ENCODE data around the gene ZIK1.
A peak's percentile ranks its signal among the peaks of the same experiment; 100 is the strongest.

ZIK1 gene

DNA sequence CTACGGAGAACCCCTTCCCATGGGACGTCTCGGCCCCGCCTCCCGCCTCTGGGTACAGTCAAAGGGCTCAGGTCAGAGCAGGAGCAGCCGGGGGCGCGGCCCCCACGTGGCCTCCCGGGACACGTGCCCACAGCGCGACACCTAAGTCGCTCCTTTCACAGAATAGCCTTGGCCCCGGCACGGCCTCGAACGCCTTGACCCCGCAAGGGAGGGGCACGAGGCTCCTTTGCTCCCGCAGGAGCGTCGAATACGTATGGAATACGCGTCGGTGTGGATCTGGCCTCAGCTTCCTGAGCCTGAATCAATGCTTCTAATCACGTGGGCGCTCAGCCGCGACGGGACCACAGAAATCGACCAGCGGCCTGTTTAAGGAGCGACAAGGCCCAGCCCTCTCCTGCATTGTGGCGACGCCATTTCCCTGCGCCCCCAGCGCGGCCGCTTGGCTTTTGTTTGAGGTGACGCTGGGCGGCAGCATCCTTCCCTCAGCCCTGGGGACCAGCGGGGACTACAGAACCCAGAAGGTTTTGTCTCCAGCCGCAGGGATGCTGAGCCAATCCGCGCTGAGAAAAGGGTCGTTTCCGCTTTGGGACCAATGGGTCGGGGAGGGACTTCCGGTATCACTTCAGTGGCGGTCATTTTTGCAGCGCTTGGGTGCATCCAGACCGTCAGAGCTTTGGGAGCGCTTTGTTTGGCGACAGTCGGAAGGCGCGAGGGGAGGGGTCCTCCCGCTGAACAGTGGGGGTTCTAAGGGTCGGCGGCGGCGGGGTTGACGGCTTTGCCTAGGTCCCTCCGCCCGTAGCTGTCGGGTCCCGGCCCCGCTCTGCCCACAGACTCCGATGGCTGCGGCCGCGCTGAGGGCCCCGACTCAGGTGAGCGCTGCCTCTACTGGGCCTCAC lies at the start of gene ZIK1:
ZIK1 (plus strand) TSS at position 625 of the 896 bp plus-strand sequence; CDS start at position 837, 212 bp downstream.
- H3K9me3 ChIP-seq = no peaks in the 10 kb centered on the region
- in situ Hi-C loops (cut with MboI; ENCODE audit: low sequenced_read_pairs) = no loop called here
- H3K4me1 ChIP-seq = no peaks in the 10 kb centered on the region; the same call in 1 of the 2 replicates
- no peak for DNase-seq (ENCODE audit: low spot score in 2 of 2)
- no peak within 1 kb of the TSS for H3K4me3 ChIP-seq
- no peaks in the 10 kb centered on the region for H3K36me3 ChIP-seq (replicated peaks)
- H3K27me3 ChIP-seq (ENCODE audit: low read depth) = no peaks in the 10 kb centered on the region

DNA sequence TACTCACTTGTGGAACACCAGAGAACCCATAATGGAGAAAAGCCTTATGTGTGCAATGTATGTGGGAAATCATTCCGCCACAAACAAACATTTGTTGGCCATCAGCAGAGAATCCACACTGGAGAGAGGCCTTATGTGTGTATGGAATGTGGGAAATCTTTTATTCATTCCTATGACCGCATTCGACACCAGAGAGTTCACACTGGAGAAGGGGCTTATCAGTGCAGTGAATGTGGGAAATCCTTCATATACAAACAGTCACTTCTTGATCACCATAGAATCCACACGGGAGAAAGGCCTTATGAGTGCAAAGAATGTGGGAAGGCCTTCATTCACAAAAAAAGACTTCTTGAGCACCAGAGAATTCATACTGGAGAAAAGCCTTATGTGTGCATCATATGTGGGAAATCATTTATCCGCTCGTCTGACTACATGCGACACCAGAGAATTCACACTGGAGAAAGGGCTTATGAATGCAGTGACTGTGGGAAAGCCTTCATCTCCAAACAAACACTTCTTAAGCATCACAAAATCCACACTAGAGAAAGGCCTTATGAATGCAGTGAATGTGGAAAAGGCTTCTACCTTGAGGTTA lies 45.9 kb upstream of the ZIK1 start:
- DNase-seq (ENCODE audit: low spot score in 2 of 2) = no peak
- Histone ChIP-seq H3K36me3 (replicated peaks) (peaks cover 27% of the 10 kb centered on the region), H3K4me1 (no peaks in the 10 kb centered on the region), H3K9me3 (peaks cover 31% of the 10 kb centered on the region), H3K4me3 (no peak overlapping the region), H3K27me3 (ENCODE audit: low read depth) (no peaks in the 10 kb centered on the region)
- in situ Hi-C loops (cut with MboI; ENCODE audit: low sequenced_read_pairs) = no loop called here

DNA sequence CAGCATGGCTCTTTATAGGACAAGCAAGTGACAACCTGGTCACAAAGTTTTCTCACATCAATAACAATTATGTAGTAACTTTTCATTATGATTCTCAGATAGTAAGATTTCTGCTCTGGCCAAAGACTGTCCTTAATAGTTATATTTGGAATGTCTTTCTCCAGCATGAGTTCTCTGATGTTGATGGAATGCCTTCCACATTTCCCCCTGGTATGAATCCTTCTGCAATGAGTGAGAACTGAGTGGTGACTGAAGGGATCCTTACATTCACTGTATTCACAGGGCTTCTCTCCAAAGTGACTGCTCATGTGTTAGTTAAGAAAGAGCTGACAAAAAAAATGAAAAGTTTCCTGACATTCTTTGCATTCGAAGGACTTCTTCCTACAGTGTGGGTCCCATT lies 37.4 kb upstream of the ZIK1 start:
- Histone ChIP-seq H3K27me3 (ENCODE audit: low read depth) (no peaks in the 10 kb centered on the region), H3K4me1 (no peaks in the 10 kb centered on the region), H3K4me3 (no peak overlapping the region), H3K9me3 (peaks cover 36% of the 10 kb centered on the region), H3K36me3 (replicated peaks) (peaks cover 67% of the 10 kb centered on the region)
- no peak for DNase-seq (ENCODE audit: low spot score in 2 of 2)
- in situ Hi-C loops (cut with MboI; ENCODE audit: low sequenced_read_pairs) = no loop called here

- in situ Hi-C loops (cut with MboI; ENCODE audit: low sequenced_read_pairs) = no loop called here
- no peaks in the 10 kb centered on the region for H3K27me3 ChIP-seq (ENCODE audit: low read depth)
- no peak overlapping the region for H3K4me3 ChIP-seq
- no peak for DNase-seq (ENCODE audit: low spot score in 2 of 2)
- peaks cover 8% of the 10 kb centered on the region for H3K9me3 ChIP-seq
- H3K4me1 ChIP-seq = no peaks in the 10 kb centered on the region
- peaks cover 68% of the 10 kb centered on the region for H3K36me3 ChIP-seq (replicated peaks)
Measured at GRCh38 chr19:57552432-57552831, 31.5 kb upstream of the ZIK1 start.

GRCh38 chr19:57557659-57558058 lies 26.3 kb upstream of the ZIK1 start:
- Histone ChIP-seq H3K36me3 (replicated peaks) (peaks cover 23% of the 10 kb centered on the region), H3K27me3 (ENCODE audit: low read depth) (no peaks in the 10 kb centered on the region), H3K4me1 (no peaks in the 10 kb centered on the region), H3K9me3 (peaks cover 4% of the 10 kb centered on the region; the same call in 1 of the 2 replicates), H3K4me3 (no peak overlapping the region)
- in situ Hi-C loops (cut with MboI; ENCODE audit: low sequenced_read_pairs) = no loop called here
- no peak for DNase-seq (ENCODE audit: low spot score in 2 of 2)

GRCh38 chr19:57558525-57558924 lies 25.4 kb upstream of the ZIK1 start:
- no peak for DNase-seq (ENCODE audit: low spot score in 2 of 2)
- in situ Hi-C loops (cut with MboI; ENCODE audit: low sequenced_read_pairs) = no loop called here
- H3K36me3 ChIP-seq (replicated peaks) = peaks cover 22% of the 10 kb centered on the region

GRCh38 chr19:57559008-57559403 lies 24.9 kb upstream of the ZIK1 start:
- peak in 1 of 2 experiments; percentile 22 for DNase-seq (ENCODE audit: low spot score in 2 of 2)
- H3K4me1 ChIP-seq = no peaks in the 10 kb centered on the region
- peak overlapping the region; percentile 75 for H3K4me3 ChIP-seq
- in situ Hi-C loops (cut with MboI; ENCODE audit: low sequenced_read_pairs) = no loop called here
- peaks cover 18% of the 10 kb centered on the region for H3K36me3 ChIP-seq (replicated peaks)
- H3K9me3 ChIP-seq = peaks cover 10% of the 10 kb centered on the region
- no peaks in the 10 kb centered on the region for H3K27me3 ChIP-seq (ENCODE audit: low read depth)

More at GRCh38 chr19:57558525-57558924, 25.4 kb upstream of the ZIK1 start:
- H3K9me3 ChIP-seq = peaks cover 7% of the 10 kb centered on the region
- no peaks in the 10 kb centered on the region for H3K27me3 ChIP-seq (ENCODE audit: low read depth)
- H3K4me3 ChIP-seq = peak overlapping the region; percentile 75
- H3K4me1 ChIP-seq = no peaks in the 10 kb centered on the region

- Histone ChIP-seq H3K9me3 (peaks cover 10% of the 10 kb centered on the region), H3K4me3 (peak within 1 kb of the TSS; percentile 75), H3K27me3 (ENCODE audit: low read depth) (no peaks in the 10 kb centered on the region), H3K4me1 (no peaks in the 10 kb centered on the region), H3K36me3 (replicated peaks) (peaks cover 13% of the 10 kb centered on the region)
- in situ Hi-C loops (cut with MboI; ENCODE audit: low sequenced_read_pairs) = no loop called here
- peak; percentile 70 to 92 for DNase-seq (ENCODE audit: low spot score in 2 of 2)
Measured at GRCh38 chr19:57559404-57560025, 24.4 kb upstream of the ZIK1 start, which contains the start of gene ZNF550. Gene ZNF550, minus strand, starts transcription at chr19:57559863. Its CDS starts 181 bp downstream, at chr19:57559682.

DNA sequence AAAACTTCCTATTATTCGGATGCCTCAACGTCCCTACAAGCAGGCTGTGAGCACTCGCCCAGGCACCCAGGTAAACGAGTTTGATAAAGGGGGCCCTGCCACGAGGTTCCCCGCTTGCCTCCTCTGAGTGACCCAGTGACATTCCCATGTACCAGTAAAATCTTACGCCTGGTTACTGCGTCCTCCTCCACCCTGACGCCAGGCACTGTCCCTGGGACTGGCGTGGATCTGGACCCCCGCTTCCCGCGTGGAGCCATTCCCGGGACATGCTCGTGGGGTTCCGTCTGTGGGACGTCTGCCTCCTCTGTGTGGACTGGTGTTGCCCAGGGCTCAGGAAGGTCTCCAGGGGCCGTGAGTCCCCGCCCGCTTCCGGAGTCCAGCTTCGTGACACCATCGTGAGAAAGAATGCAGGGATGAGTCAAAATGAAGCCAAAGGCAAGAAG lies 23.9 kb upstream of the ZIK1 start:
- H3K36me3 ChIP-seq (replicated peaks) = peaks cover 9% of the 10 kb centered on the region
- no peaks in the 10 kb centered on the region for H3K4me1 ChIP-seq
- no peaks in the 10 kb centered on the region for H3K27me3 ChIP-seq (ENCODE audit: low read depth)
- DNase-seq (ENCODE audit: low spot score in 2 of 2) = no peak
- H3K4me3 ChIP-seq = peak overlapping the region; percentile 75
- in situ Hi-C loops (cut with MboI; ENCODE audit: low sequenced_read_pairs) = no loop called here
- H3K9me3 ChIP-seq = peaks cover 12% of the 10 kb centered on the region

GRCh38 chr19:57563547-57563946 lies 20.4 kb upstream of the ZIK1 start:
- no peaks in the 10 kb centered on the region for H3K27me3 ChIP-seq (ENCODE audit: low read depth)
- in situ Hi-C loops (cut with MboI; ENCODE audit: low sequenced_read_pairs) = no loop called here
- H3K4me1 ChIP-seq = no peaks in the 10 kb centered on the region
- no peaks in the 10 kb centered on the region for H3K36me3 ChIP-seq (replicated peaks)
- peaks cover 30% of the 10 kb centered on the region for H3K9me3 ChIP-seq
- no peak overlapping the region for H3K4me3 ChIP-seq
- DNase-seq (ENCODE audit: low spot score in 2 of 2) = no peak

- H3K9me3 ChIP-seq = peaks cover 28% of the 10 kb centered on the region
- H3K27me3 ChIP-seq (ENCODE audit: low read depth) = no peaks in the 10 kb centered on the region
- no peak for DNase-seq (ENCODE audit: low spot score in 2 of 2)
- in situ Hi-C loops (cut with MboI; ENCODE audit: low sequenced_read_pairs) = no loop called here
- no peak overlapping the region for H3K4me3 ChIP-seq
- H3K4me1 ChIP-seq = no peaks in the 10 kb centered on the region
- H3K36me3 ChIP-seq (replicated peaks) = no peaks in the 10 kb centered on the region
Measured at GRCh38 chr19:57566396-57567265, 17.3 kb upstream of the ZIK1 start.

GRCh38 chr19:57570707-57571106 lies 13.2 kb upstream of the ZIK1 start:
- in situ Hi-C loops (cut with MboI; ENCODE audit: low sequenced_read_pairs) = no loop called here
- H3K27me3 ChIP-seq (ENCODE audit: low read depth) = no peaks in the 10 kb centered on the region
- H3K4me3 ChIP-seq = no peak overlapping the region
- H3K9me3 ChIP-seq = peaks cover 37% of the 10 kb centered on the region
- peaks cover 27% of the 10 kb centered on the region for H3K36me3 ChIP-seq (replicated peaks)
- no peak for DNase-seq (ENCODE audit: low spot score in 2 of 2)
- H3K4me1 ChIP-seq = no peaks in the 10 kb centered on the region

DNA sequence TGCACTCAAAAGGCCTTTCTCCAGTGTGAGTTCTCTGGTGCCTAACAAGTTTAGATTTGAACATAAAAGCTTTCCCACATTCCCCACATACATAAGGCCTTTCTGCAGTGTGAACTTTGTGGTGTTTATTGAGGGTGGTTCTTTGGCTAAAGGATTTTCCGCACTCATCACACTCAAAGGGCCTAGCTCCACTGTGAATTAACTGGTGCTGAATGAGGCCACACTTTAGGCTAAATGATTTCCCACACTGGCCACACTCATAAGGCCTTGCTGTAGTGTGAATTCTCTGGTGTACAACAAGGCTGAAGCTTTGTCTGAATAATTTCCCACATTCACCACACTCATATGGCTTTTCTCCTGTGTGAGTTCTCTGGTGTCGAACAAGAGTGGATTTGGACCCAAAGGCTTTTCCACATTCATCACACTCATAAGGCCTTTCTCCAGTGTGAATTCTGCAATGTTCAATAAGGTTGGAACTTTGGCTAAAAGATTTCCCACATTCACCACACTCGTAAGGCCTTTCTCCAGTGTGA lies 11.5 kb upstream of the ZIK1 start:
- peaks cover 35% of the 10 kb centered on the region for H3K9me3 ChIP-seq
- H3K27me3 ChIP-seq (ENCODE audit: low read depth) = no peaks in the 10 kb centered on the region
- DNase-seq (ENCODE audit: low spot score in 2 of 2) = no peak
- no peaks in the 10 kb centered on the region for H3K4me1 ChIP-seq
- no peak overlapping the region for H3K4me3 ChIP-seq
- in situ Hi-C loops (cut with MboI; ENCODE audit: low sequenced_read_pairs) = no loop called here
- H3K36me3 ChIP-seq (replicated peaks) = peaks cover 35% of the 10 kb centered on the region
